ENCODE measurements around the gene GPATCH1.

GRCh38 chr19:33177417-33177979 lies 96.5 kb downstream of the GPATCH1 start:
- TF ChIP-seq CTCF (IDR thresholded peaks at IDR 0.05; ENCODE audit: poor library complexity, severe bottlenecking) (peak; percentile 83), MXI1 (conservative IDR thresholded peaks at IDR 0.05; ENCODE audit: poor library complexity, severe bottlenecking) (peak; percentile 73), REST (IDR thresholded peaks at IDR 0.05; ENCODE audit: borderline replicate concordance) (no peak), POLR2AphosphoS5 (IDR thresholded peaks at IDR 0.05) (peak; percentile 9), EZH2 (IDR thresholded peaks at IDR 0.05; ENCODE audit: borderline replicate concordance, insufficient read depth, low read length, poor library complexity, severe bottlenecking) (no peak), RAD21 (conservative IDR thresholded peaks at IDR 0.05) (peak; percentile 58), EP300 (conservative IDR thresholded peaks at IDR 0.05; ENCODE audit: poor library complexity, severe bottlenecking) (no peak)
